ENCODE results near the gene EMILIN2.

GRCh38 chr18:2851771-2852170, 5.0 kb downstream of the EMILIN2 start:
- TF ChIP-seq, protein P1, sequence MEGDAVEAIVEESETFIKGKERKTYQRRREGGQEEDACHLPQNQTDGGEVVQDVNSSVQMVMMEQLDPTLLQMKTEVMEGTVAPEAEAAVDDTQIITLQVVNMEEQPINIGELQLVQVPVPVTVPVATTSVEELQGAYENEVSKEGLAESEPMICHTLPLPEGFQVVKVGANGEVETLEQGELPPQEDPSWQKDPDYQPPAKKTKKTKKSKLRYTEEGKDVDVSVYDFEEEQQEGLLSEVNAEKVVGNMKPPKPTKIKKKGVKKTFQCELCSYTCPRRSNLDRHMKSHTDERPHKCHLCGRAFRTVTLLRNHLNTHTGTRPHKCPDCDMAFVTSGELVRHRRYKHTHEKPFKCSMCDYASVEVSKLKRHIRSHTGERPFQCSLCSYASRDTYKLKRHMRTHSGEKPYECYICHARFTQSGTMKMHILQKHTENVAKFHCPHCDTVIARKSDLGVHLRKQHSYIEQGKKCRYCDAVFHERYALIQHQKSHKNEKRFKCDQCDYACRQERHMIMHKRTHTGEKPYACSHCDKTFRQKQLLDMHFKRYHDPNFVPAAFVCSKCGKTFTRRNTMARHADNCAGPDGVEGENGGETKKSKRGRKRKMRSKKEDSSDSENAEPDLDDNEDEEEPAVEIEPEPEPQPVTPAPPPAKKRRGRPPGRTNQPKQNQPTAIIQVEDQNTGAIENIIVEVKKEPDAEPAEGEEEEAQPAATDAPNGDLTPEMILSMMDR (IDR thresholded peaks at IDR 0.05; ENCODE audit: low read length): no peak
- TF ChIP-seq EZH2 (IDR thresholded peaks at IDR 0.05; ENCODE audit: borderline replicate concordance, low read length): no peak

All from OCI-LY1 (cell line).